ENCODE measurements around the gene TEAD2. TPM values are rescaled to one million over a fixed set of nuclear protein-coding genes. Genes with fewer than 3 reads are reported as not detected.

TEAD2 gene
- total RNA-seq, 2 experiments from 2014 or later: not detected

GRCh38 chr19:49398001-49398615 lies 35.9 kb upstream of the TEAD2 start:
- Mint-ChIP-seq H3K36me3 (ENCODE audit: low read depth) (no peaks in the 10 kb centered on the region), H3K4me1 (ENCODE audit: low read depth) (peaks cover 10% of the 10 kb centered on the region), H3K27me3 (peaks cover 2% of the 10 kb centered on the region), H3K4me3 (no peak overlapping the region), H3K9me3 (no peaks in the 10 kb centered on the region), H3K27ac (no peak overlapping the region)
- ChIA-PET POLR2A (interaction anchor here (1.9 kb wide), 1 partner anchor 11 kb away, joined by 5 read pairs; no protein-coding TSS in a partner anchor), CTCF (no interaction called here)
- ATAC-seq (no peak), DNase-seq (no peak)
- intact Hi-C loops (cut with micrococcal nuclease): no loop called here
- TF ChIP-seq CTCF (IDR thresholded peaks at IDR 0.05): no peak

GRCh38 chr19:49396738-49397505 lies 34.7 kb upstream of the TEAD2 start:
- ChIA-PET POLR2A (interaction anchor here (1.9 kb wide), 1 partner anchor 12 kb away, joined by 5 read pairs; no protein-coding TSS in a partner anchor), CTCF (interaction anchor here (0.6 to 1.0 kb wide), 2 partner anchors 15 to 96 kb away, joined by 3 read pairs; no protein-coding TSS in a partner anchor)
- Mint-ChIP-seq H3K27ac (no peak overlapping the region), H3K4me3 (no peak overlapping the region), H3K36me3 (ENCODE audit: low read depth) (no peaks in the 10 kb centered on the region), H3K27me3 (peaks cover 2% of the 10 kb centered on the region), H3K4me1 (ENCODE audit: low read depth) (peaks cover 13% of the 10 kb centered on the region), H3K9me3 (no peaks in the 10 kb centered on the region)
- no peak for DNase-seq
- intact Hi-C loops (cut with micrococcal nuclease): no loop called here
- no peak for ATAC-seq
- TF ChIP-seq CTCF (IDR thresholded peaks at IDR 0.05): no peak

- Mint-ChIP-seq H3K9me3 (no peaks in the 10 kb centered on the region), H3K27me3 (peaks cover 2% of the 10 kb centered on the region), H3K4me1 (ENCODE audit: low read depth) (peaks cover 18% of the 10 kb centered on the region), H3K36me3 (ENCODE audit: low read depth) (no peaks in the 10 kb centered on the region), H3K4me3 (no peak overlapping the region), H3K27ac (no peak overlapping the region)
- ChIA-PET CTCF (interaction anchor here (1.0 kb wide), 1 partner anchor 95 kb away, joined by 3 read pairs; no protein-coding TSS in a partner anchor), POLR2A (no interaction called here)
- intact Hi-C loops (cut with micrococcal nuclease): no loop called here
- TF ChIP-seq CTCF (IDR thresholded peaks at IDR 0.05): no peak
- ATAC-seq (no peak), DNase-seq (no peak)
Observed at GRCh38 chr19:49395581-49396407, 33.6 kb upstream of the TEAD2 start.

- DNase-seq (no peak), ATAC-seq (no peak)
- ChIA-PET CTCF (interaction anchor here (0.8 to 1.8 kb wide), 4 partner anchors 10 to 76 kb away, joined by 3 to 6 read pairs (median 4); no protein-coding TSS in a partner anchor), POLR2A (interaction anchor here (1.1 kb wide), 1 partner anchor 94 kb away, joined by 3 read pairs; the partner anchor contains the start of gene RPL13A)
- H3K36me3 Mint-ChIP-seq (ENCODE audit: low read depth): no peaks in the 10 kb centered on the region
- no peak overlapping the region for H3K4me3 Mint-ChIP-seq
- peaks cover 2% of the 10 kb centered on the region for H3K27me3 Mint-ChIP-seq
- TF ChIP-seq CTCF (IDR thresholded peaks at IDR 0.05): no peak
- H3K4me1 Mint-ChIP-seq (ENCODE audit: low read depth): peaks cover 18% of the 10 kb centered on the region
- intact Hi-C loops (cut with micrococcal nuclease): loop anchor here (5.0 kb wide), 2 partner anchors 33 to 48 kb away; partner anchors contain the start of genes GFY and SLC17A7
- no peak overlapping the region for H3K27ac Mint-ChIP-seq
- H3K9me3 Mint-ChIP-seq: no peaks in the 10 kb centered on the region
Observed at GRCh38 chr19:49393881-49394280, 31.7 kb upstream of the TEAD2 start.
